Colonic mucosa (tissue), 4 donors: ENCODE data around the gene MKLN1. TPM values are rescaled to one million over a fixed set of nuclear protein-coding genes. Genes with fewer than 3 reads are reported as not detected.

Experiments
- DNase-seq: peaks from one replicate; pipeline ENCODE4 v3.0.0-alpha.2; 2020
- H3K27ac ChIP-seq: fragments of 200-600 bp; one replicate; pipeline ENCODE4 v1.8.0; 2021
- H3K27me3 ChIP-seq: fragments of 200-600 bp; one replicate; pipeline ENCODE4 v1.8.0; 2021
- H3K36me3 ChIP-seq: fragments of 200-600 bp; one replicate; pipeline ENCODE4 v1.8.0; 2021
- H3K4me1 ChIP-seq: fragments of 200-600 bp; one replicate; pipeline ENCODE4 v1.8.0; 2021; ENCODE audit warnings: mild to moderate bottlenecking
- H3K4me3 ChIP-seq: fragments of 200-600 bp; one replicate; pipeline ENCODE4 v1.8.0; 2021
- H3K9ac ChIP-seq, 2 donors: one replicate each; pipeline ENCODE4 v1.7.0; 2013; ENCODE audit warnings: control low read depth in 2 of 2, low read depth in 2 of 2, low read length in 2 of 2
- H3K9me3 ChIP-seq: fragments of 200-600 bp; one replicate; pipeline ENCODE4 v1.8.0; 2021
- intact Hi-C: fragments of 100-400 bp; cut with DNase I; formaldehyde crosslinking; loops from one replicate; pipeline ENCODE4 v1.14.1; 2022
- total RNA-seq, 2 donors: library from RNA; stranded (reverse); fragmentation: NEBNext Ultra II Directional in 1 of 2; extraction: Animal tissue kit (Norgen Biotek cat#: 25700) in 1 of 2; gene quantifications; one replicate each; pipeline ENCODE4 v1.2.1, GENCODE V29; 2021
- TF ChIP-seq, protein P1 (sequence below): fragments of 200-600 bp; IDR thresholded peaks from one replicate; pipeline ENCODE4 v1.8.0; 2022; ENCODE audit warnings: antibody characterized with exemption, mild to moderate bottlenecking
- donor health status: healthy.
- donor health status: DM: no; HTN: no; CAD: no.
- donor health status: DM: no; HTN: no; CAD: no.

The MKLN1 gene
- total RNA-seq, 2 donors from 2014 or later, result 35.1 to 48.7 TPM

DNA sequence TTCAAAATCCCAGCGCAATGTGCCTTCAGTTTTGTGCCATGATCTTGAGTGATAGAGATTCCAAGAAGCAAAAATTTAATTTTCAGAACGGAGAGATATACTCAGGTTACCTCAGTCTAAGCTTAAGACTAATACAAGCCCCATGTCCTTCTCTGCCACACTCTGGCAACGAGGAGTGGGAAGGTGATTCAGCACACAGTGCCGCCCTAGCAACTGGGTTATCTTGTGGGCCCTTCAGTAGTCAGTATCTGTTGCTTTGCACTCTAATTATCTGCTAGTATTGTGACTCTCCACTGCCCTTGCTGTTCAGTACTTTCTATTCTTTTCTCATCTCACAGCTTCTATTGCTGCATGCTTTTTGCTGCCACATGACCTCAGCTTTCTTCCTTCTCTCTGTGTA, 39.2 kb upstream of the MKLN1 start:
- H3K4me3 ChIP-seq, result no peak overlapping the region
- intact Hi-C loops, result no loop called here
- no peak overlapping the region for H3K9ac ChIP-seq
- TF ChIP-seq, protein P1, sequence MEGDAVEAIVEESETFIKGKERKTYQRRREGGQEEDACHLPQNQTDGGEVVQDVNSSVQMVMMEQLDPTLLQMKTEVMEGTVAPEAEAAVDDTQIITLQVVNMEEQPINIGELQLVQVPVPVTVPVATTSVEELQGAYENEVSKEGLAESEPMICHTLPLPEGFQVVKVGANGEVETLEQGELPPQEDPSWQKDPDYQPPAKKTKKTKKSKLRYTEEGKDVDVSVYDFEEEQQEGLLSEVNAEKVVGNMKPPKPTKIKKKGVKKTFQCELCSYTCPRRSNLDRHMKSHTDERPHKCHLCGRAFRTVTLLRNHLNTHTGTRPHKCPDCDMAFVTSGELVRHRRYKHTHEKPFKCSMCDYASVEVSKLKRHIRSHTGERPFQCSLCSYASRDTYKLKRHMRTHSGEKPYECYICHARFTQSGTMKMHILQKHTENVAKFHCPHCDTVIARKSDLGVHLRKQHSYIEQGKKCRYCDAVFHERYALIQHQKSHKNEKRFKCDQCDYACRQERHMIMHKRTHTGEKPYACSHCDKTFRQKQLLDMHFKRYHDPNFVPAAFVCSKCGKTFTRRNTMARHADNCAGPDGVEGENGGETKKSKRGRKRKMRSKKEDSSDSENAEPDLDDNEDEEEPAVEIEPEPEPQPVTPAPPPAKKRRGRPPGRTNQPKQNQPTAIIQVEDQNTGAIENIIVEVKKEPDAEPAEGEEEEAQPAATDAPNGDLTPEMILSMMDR, result no peak
- H3K4me1 ChIP-seq, result no peaks in the 10 kb centered on the region
- no peak overlapping the region for H3K27ac ChIP-seq
- H3K9me3 ChIP-seq, result no peaks in the 10 kb centered on the region
- no peaks in the 10 kb centered on the region for H3K36me3 ChIP-seq
- no peaks in the 10 kb centered on the region for H3K27me3 ChIP-seq
- no peak for DNase-seq

DNA sequence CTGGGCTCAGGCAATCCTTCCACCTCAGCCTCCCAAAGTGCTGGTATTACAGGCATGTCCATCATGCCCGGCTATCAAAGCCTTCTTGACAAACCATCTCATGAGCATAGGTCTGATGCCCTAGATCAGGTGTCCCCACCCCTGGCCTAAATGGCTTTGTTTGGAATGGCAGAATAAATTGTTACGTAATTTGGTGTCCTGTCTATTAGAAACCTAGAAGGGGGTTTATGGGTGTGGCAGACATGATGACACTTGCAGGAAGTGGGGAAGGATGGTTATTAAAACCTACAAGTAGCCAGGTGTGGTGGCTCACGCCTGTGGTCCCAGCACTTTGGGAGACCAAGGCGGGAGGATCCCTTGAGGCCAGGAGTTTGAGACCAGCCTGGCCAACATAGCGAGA, 38.6 kb upstream of the MKLN1 start:
- Histone ChIP-seq H3K4me1 (no peaks in the 10 kb centered on the region), H3K27ac (no peak overlapping the region), H3K9ac (no peak overlapping the region), H3K36me3 (no peaks in the 10 kb centered on the region), H3K4me3 (no peak overlapping the region), H3K9me3 (no peaks in the 10 kb centered on the region), H3K27me3 (no peaks in the 10 kb centered on the region)
- TF ChIP-seq, protein P1, result no peak
- DNase-seq, result no peak
- intact Hi-C loops, result no loop called here

DNA sequence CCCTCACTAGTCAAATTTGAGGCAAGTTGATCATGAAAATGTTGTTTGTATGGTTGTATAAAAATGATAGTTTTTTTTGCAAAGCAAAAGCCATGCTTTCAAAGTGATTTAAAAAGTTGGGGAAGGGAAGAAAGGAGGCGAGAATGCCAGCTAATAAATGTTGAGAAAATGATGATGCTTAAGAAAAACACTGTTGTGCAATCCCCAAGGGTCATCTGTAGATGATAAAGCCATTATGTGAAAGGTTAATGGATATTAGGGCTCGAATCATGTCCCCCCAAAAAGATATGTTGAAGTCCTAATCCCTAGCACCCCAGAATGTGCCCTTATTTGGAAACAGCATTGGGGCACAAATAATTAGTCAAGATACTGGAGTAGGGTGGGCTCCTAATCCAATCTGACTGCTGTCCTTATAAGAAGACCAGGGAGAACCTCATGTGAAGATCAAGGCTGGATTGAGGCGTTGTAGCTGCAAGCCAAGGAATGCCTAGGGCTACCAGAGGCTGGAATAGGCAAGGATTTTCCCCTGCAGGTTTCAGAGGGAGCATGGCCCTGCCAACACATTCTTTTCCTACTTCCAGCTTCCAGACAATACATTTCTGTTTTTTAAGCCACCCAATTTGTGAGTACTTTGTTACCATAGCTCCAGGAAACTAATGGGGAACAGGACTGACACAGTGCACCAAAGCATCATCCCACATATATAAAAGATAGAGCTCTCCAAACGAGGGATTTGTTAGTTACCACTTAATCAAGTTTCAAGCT, 35.4 kb upstream of the MKLN1 start:
- H3K4me1 ChIP-seq, result no peaks in the 10 kb centered on the region
- H3K27ac ChIP-seq, result no peak overlapping the region
- H3K9me3 ChIP-seq, result no peaks in the 10 kb centered on the region
- no peak overlapping the region for H3K9ac ChIP-seq
- H3K4me3 ChIP-seq, result no peak overlapping the region
- intact Hi-C loops, result no loop called here
- H3K36me3 ChIP-seq, result no peaks in the 10 kb centered on the region
- no peak for DNase-seq
- TF ChIP-seq, protein P1, result no peak
- no peaks in the 10 kb centered on the region for H3K27me3 ChIP-seq

DNA sequence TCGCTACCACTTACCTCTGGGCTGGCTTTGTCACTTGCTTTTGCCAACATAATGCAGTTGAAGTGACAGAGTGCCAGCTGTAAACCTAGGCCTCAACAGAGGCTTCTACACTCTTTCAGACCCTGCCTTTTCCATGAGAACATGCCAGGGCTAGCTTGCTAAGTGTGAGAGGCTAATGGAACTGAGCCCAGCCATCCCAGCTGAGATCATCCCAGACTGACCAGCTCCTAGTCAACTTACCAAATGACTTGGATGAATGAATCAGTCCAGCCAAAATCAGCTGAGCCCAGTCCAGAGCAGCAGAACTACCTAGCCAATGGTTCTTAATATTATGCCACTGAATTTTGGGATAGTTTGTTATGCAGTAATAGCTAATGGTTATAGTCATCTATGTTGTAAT, 34.7 kb upstream of the MKLN1 start:
- no peak overlapping the region for H3K4me3 ChIP-seq
- H3K36me3 ChIP-seq, result no peaks in the 10 kb centered on the region
- TF ChIP-seq, protein P1, result no peak
- H3K27ac ChIP-seq, result no peak overlapping the region
- H3K9me3 ChIP-seq, result no peaks in the 10 kb centered on the region
- H3K27me3 ChIP-seq, result no peaks in the 10 kb centered on the region
- H3K9ac ChIP-seq, result no peak overlapping the region
- DNase-seq, result no peak
- no peaks in the 10 kb centered on the region for H3K4me1 ChIP-seq
- intact Hi-C loops, result no loop called here

DNA sequence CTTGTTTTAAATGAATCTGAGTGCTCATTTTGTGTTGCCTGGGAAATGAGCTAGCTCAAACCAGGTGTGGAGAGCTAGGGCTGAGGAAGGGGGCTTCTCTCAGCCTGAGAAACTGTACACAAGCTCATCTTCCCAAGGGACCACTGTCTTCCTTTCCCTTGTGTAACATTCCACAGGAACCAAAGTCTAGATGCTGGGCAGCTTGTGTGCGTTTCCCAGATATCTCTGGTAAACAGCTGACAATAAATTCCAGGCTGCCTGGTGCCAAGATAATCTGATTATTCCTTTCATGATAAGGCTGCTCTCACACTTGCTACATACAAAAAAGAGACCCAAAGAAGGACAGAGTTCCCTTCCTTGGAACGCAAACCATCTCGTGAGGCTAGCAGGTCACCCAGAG, 33.1 kb upstream of the MKLN1 start:
- intact Hi-C loops, result no loop called here
- Histone ChIP-seq H3K9ac (no peak overlapping the region), H3K4me3 (no peak overlapping the region), H3K9me3 (no peaks in the 10 kb centered on the region), H3K36me3 (no peaks in the 10 kb centered on the region), H3K27ac (no peak overlapping the region), H3K4me1 (no peaks in the 10 kb centered on the region), H3K27me3 (no peaks in the 10 kb centered on the region)
- TF ChIP-seq, protein P1, result no peak
- DNase-seq, result no peak
